ENCODE data around the gene CLEC18C.
"Not testable (repeated sequence)": the region's sequence is repeated elsewhere in the genome, so short reads cannot be mapped to it uniquely, and the experiment has no call there.

Gene CLEC18C

GRCh38 chr16:70231831-70232230, 58.2 kb downstream of the CLEC18C start:
- H3K27me3 ChIP-seq; intact Hi-C loops (cut with DNase I; ENCODE audit: low total_unique reads); H3K9me3 ChIP-seq; DNase-seq; H3K27ac ChIP-seq; H3K4me1 ChIP-seq; H3K4me3 ChIP-seq: not testable (repeated sequence)
- H3K36me3 ChIP-seq, result peaks cover 10 to 57% (median 53%) of the 10 kb centered on the region in 3 donors

All from tibial artery (tissue), 4 donors.